Fibroblast of villous mesenchyme (primary cell): ENCODE measurements around the gene PAH. TPM values are rescaled to one million over a fixed set of nuclear protein-coding genes. Genes with fewer than 3 reads are reported as not detected.

ENCODE experiments used
- DNase-seq: peaks from one replicate; pipeline ENCODE4 v3.0.0-alpha.2; 2010; ENCODE audit warnings: low read depth
- H3K4me3 ChIP-seq: 2 replicates; pipeline ENCODE4 v1.5.1; 2011; ENCODE audit warnings: low read depth, mild to moderate bottlenecking, low read length
- total RNA-seq: library from RNA; depleted of rRNA; stranded (reverse); fragments of >200 nt; gene quantifications from 2 replicates; pipeline ENCODE4 v1.2.3, GENCODE V29; 2012
- TF ChIP-seq, protein P1 (sequence below): IDR thresholded peaks from 2 replicates; pipeline ENCODE4 v1.5.1; 2012; ENCODE audit warnings: low read depth, mild to moderate bottlenecking, low read length; ENCODE audit not compliant: insufficient read depth

PAH gene
- total RNA-seq, 1 donor, result not detected

DNA sequence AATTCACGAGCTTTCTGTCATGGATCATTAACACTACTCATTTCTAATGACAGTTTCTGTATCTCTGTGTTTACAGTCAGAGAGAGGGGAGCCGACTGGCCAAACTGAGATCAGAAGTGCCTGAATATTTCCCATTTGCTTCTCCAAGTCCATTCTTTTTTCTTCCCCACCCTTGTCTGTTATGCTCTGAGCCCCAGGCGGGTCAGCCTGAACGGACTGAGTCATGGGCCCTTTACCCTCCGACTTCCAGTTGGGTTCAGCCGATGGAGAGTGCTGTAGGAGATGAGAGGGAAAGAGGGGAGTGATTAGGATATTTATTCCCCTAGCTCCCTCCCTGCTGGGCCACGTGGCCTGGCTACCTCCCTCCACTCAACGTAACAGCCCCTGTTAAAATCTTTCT lies 104.7 kb downstream of the PAH start:
- DNase-seq, result no peak
- no peak overlapping the region for H3K4me3 ChIP-seq
- TF ChIP-seq, protein P1, sequence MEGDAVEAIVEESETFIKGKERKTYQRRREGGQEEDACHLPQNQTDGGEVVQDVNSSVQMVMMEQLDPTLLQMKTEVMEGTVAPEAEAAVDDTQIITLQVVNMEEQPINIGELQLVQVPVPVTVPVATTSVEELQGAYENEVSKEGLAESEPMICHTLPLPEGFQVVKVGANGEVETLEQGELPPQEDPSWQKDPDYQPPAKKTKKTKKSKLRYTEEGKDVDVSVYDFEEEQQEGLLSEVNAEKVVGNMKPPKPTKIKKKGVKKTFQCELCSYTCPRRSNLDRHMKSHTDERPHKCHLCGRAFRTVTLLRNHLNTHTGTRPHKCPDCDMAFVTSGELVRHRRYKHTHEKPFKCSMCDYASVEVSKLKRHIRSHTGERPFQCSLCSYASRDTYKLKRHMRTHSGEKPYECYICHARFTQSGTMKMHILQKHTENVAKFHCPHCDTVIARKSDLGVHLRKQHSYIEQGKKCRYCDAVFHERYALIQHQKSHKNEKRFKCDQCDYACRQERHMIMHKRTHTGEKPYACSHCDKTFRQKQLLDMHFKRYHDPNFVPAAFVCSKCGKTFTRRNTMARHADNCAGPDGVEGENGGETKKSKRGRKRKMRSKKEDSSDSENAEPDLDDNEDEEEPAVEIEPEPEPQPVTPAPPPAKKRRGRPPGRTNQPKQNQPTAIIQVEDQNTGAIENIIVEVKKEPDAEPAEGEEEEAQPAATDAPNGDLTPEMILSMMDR, result no peak

DNA sequence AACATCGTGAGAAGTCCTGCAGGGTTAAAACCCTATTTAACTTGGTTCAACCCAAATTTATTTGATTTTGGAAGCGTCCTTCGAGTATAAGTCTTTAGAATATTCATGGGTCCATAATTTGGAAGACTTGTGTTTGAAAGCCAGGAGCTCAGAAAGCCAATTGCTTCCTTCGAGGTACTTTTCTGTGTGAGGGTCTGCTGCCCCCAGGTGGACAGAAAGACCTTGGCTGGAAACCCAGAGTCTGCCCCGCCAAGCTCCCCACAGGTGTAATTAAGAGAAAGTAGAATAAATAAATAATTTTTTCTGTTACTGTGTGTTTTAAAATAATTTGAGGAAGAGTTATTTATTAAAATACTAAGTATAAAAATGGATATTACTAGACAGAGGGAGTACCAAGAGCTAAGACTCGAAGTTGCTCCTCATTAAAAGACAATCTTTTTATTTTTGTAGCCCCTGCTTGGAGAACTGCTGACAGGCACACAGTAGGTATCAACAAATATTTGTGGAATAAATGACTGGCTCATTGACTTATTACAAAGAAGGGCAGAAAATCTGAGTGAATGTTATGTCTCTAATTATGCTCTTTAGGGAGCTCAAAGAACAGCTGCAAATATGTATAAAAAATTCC lies 105.8 kb downstream of the PAH start:
- no peak overlapping the region for H3K4me3 ChIP-seq
- TF ChIP-seq, protein P1, result peak; percentile 53
- DNase-seq, result peak; percentile 10

DNA sequence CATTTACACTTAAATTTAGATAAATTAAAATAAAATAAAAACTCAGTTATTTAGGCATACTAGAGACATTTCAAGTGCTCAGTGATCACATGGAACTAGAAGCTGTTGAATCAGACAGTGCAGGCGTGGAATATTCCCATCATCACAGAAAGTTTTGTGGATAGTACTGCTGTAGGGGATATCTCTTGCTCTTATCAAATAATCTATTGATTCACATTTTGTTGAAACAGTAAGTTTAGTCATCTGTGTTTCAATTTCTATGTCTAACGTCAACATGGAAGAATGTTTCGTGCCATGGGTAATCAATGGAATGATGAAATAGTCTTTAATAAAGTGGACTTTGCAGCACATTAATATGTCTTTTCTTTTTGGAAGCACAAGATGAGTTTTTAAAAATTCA lies 108.6 kb downstream of the PAH start:
- no peak overlapping the region for H3K4me3 ChIP-seq
- no peak for DNase-seq
- TF ChIP-seq, protein P1, result no peak

DNA sequence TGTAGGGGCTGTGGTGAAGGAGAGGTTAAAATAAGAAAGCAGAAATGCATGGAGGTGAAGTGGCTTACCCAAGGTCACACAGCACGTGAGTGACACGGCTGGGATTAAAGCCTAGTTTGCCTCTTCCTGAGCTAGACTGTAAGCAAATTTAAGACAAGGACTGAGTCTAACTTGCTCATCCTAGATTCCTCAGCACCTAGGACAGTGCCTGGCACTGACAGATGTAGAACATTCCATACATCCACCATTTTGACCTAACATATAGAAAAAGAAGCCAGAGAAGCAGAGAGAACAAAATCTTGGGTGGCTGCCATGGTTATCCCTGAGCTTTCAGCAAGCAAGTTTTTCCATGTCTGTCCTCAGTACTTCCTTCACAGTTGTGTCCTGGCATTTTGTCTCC lies 110.5 kb downstream of the PAH start:
- TF ChIP-seq, protein P1, result no peak
- no peak for DNase-seq

DNA sequence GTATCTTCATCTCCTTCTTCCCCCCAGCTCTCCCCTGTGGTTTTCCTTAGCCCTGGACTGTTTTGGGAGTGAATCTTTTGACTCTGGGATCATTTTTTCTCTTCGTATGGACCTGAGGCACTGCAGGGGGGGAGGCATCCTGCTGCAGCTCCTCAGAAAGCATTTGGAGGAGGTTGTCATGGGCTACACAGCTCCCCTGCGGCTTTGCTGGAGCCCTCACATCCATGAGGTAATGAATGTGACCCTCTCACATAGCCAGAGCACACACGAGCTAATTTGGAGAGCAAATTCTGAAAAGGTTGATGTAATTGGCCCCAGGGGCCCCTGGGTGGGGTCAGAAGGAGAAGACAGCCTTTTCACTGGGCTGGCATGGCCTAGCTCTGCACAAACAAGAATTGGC lies 110.9 kb downstream of the PAH start:
- TF ChIP-seq, protein P1, result no peak
- H3K4me3 ChIP-seq, result no peak overlapping the region
- DNase-seq, result no peak

More for the DNA sequence above, 110.5 kb downstream of the PAH start:
- no peak overlapping the region for H3K4me3 ChIP-seq

DNA sequence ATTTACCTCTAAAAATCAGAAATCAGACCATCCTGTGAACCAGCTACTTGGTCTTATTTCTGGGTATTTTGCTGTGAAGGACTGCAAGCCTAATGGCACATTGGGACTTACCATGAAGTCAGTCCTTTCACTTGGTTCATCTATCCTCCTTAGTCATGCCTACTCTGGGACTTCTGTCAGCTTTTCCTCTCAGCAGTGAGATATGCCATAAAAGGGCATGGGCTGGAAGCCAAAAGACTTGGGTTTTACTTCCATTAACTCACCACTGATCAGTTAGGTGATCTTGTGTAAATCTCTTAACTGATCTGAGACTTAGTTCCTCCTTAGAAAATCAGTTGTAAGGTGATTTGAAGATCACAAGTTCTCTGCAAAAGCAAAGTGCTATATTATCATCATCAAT lies 116.5 kb downstream of the PAH start:
- no peak overlapping the region for H3K4me3 ChIP-seq
- DNase-seq, result no peak
- TF ChIP-seq, protein P1, result no peak

DNA sequence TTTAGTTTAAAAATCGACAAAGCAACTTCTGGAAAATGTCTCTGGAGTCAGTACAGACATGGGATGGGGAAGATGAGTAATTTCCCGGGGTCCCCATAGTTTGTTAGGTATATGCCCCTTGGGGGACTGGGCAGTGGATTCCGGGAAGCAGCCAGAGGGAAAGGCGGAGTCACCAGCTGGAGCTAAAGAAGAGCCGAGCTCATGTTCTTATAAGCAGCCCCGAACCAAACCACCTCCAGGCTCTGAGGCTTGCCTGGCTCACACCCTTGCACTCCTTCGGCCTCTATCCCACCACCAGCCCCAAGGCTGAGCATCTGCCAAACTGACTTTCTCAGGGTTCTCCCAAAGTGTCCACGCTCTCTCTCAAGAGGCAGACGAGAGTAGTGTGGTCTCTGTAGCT lies 117.8 kb downstream of the PAH start:
- no peak for DNase-seq
- no peak overlapping the region for H3K4me3 ChIP-seq
- TF ChIP-seq, protein P1, result no peak
